GM19043 (cell line): ENCODE measurements around the gene PDE6H.

Experiments
- ATAC-seq: cut with Tn5 transposase; IDR thresholded peaks from one replicate; pipeline ENCODE4 v1.9.1; 2021; ENCODE audit warnings: low read depth; ENCODE audit not compliant: unreplicated experiment

Gene PDE6H

DNA sequence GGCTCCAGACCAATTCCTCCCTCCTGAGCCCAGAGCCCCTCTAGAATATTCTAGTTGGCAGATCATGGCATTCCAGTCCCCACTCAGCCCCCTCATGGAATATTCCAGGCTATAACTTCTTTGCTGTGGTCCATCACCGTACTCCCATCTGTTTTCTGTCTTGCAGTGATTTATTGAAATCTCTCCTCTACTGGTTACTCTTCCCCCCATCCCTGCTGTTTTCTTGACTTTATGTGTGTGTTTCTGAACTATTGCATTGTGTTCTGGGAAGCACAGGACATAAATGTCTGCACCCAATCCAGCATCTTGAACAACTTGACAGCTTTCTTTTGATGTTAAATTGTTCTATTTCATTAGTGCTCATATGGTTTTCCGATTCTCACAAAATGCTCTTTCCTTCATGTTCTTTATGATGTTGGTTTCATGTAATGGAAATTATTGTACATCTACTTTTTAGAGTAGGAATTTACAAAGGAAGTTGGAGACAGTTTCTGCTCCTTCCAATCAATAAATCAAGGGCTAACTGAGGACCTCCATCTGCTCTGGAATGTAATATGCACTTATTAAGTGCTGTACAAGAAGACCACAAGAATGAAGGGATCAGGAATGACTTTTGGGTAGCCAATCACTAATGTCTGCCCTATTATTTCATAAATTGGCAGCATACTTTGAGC is 26.3 kb downstream of the PDE6H start:
- no peak for ATAC-seq

DNA sequence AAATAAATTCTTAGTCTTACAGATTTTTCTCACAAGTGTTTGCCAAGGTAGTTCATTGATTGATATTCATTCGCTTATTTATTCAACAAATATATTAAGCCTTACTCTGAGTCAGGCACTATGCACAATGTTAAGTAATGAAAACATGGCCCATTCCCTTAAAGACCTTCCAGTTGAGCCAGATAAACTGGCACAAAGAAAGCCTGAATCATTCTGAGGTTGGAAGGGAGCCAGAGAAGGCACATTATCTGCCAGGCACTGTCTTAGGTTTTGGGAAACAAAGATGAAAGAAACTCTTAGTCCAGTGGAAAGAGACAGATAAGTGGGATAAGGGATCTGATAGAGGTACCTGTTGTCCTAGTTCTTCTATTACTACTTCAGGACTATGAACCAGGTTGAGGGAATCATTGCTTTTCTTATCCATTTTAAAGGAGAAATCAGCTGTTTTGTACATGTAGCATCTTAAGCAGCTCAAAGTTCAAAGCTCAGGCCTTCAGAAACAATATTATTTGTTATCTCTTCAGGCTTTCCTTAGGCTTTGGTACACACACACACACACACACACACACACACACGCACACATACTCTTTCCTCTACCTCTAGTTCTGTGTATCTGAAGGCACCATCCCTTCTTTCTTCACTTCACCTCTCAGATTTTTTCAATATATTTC is 27.0 kb downstream of the PDE6H start:
- no peak for ATAC-seq

GRCh38 chr12:15000575-15000974 is 27.7 kb downstream of the PDE6H start:
- ATAC-seq: no peak

DNA sequence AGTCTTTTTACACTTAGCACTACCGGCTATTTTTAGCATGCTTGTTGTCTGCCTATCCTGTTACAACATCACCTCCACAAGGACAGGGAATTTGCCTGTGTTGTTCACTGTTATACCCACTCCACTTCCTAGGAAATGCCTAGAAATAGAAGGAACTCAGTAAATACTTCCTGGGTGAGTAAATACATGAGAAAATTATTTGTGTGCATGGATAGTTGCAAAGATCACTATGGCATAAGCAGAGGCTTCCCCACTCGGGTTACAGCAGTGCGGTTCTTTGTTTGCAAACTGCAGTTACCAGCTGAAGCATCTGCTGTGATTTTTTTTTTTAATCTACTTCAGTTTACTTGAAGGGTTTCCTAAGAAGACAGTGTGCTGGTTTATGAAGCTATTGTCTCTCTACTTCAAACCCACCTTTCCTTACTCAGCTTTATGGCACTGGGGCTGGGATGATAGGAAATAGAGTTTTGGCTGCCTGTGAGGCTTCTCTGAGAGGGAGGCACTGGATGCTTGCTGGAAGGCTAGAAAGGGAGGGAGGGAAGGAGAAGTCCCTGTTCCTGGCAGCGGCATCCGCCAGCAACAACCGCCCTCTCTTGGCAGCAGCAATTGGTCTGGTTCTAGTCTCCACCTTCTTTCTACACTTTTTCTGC is 29.0 kb downstream of the PDE6H start:
- ATAC-seq: no peak

- ATAC-seq: no peak
Measured at GRCh38 chr12:15004421-15004820, 31.6 kb downstream of the PDE6H start.

- no peak for ATAC-seq
Measured at GRCh38 chr12:15005064-15005463, 32.2 kb downstream of the PDE6H start.

- no peak for ATAC-seq
Measured at GRCh38 chr12:15007551-15007950, 34.7 kb downstream of the PDE6H start.

DNA sequence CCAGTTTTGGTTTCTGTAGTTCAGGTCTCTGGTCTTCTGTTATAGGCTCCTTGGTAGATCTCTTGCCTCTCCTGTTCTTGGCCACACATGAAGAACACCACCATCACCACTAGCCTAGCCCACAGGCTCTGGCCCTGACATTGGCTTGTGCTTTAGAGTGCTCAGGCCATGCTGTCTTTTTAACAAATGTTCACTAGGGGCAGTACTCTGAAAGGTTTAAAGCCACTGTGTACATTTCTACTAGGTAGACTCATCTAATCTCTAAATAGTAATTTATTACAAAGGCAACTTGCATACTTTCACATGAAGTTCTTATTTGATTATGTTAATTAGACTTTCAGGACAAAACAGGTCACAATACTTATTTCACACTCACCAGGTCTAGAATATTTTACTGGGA is 38.3 kb downstream of the PDE6H start:
- peak; percentile 67 for ATAC-seq

DNA sequence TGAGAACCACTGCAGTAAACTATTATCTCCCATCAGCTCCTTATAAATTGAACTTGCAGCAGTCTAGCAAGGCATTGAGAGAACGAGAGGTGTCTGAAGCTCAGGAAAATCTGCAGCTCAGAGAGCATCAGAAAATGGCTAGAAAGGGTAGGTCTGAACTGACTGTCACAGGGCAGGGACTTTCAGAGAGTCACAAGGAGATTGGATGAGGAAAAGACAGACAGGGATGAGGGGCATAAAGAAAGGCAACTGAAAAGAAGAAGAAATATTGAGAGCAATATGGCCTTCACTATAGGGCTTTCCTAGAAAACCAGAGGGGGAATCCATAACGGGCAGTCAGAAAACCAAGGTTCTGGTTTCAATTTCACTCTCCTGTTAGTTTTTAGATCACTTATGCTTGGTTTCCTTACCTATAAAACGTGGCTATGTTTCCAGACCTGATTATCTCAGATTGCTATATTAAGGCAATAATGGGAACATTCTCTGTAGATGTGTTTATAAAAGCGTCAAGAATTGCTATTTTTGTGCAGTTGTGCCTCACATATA is 40.9 kb downstream of the PDE6H start:
- no peak for ATAC-seq

DNA sequence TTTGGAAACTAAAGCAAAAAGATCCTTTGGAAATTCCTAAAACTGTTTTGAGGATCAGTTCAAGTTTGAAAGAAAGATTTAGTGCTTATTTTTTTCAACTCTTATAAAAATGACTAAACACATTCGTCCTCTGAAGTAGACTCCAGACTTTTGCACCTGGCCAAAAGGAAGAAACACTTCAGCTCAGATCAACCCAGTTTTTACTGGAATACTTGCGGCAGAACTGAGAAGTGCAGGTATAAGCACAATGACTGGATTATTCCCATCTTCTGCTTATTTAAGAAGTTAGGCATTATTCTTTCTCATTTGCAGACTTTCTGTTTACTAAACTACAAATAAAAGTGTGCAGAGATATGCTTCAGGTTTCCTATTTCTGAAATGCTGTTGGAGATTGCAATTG is 41.9 kb downstream of the PDE6H start:
- ATAC-seq: no peak

DNA sequence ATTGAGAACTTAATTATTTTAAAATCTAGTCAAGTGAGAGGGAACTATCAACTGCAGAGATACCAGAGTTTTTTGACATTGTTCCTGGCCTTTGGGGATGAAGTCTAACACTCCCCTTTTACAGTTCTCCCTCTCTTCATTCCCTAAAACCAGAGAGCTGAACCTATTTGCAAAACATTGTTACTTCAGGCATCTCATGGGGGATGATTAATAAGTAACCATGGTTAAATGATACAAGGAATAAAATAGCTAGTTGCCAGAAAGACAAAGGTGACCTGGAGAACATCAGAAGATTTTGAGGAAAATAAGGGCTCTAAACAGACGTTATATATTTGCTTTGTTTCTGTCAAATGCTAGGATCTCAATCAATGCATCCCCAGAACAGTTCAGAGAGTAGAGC is 42.3 kb downstream of the PDE6H start:
- no peak for ATAC-seq

GRCh38 chr12:15020156-15020555 is 47.3 kb downstream of the PDE6H start:
- no peak for ATAC-seq
